Fibroblast of lung (primary cell): Measurements from ENCODE around the gene INPP5A. TPM values are rescaled to one million over a fixed set of nuclear protein-coding genes. Genes with fewer than 3 reads are reported as not detected.

Experiments
- DNase-seq, 2 donors: peaks; one replicate each; pipeline versions ENCODE4 v3.0.0 to v3.0.0-alpha.2; 2010; ENCODE audit warnings: low read depth in 2 of 2
- H2AFZ ChIP-seq: 2 replicates; pipeline ENCODE4 v1.5.1; 2012; ENCODE audit warnings: low read length, control low read depth, inconsistent platforms
- H3K27ac ChIP-seq: 2 replicates; pipeline ENCODE4 v1.5.1; 2011; ENCODE audit warnings: low read length, control low read depth; ENCODE audit not compliant: insufficient read depth
- H3K27me3 ChIP-seq: 2 replicates; pipeline ENCODE4 v1.5.1; 2011; ENCODE audit warnings: mild to moderate bottlenecking, low read length; ENCODE audit not compliant: control insufficient read depth, insufficient read depth
- H3K36me3 ChIP-seq: 2 replicates; pipeline ENCODE4 v1.5.1; 2011; ENCODE audit warnings: low read length; ENCODE audit not compliant: control insufficient read depth, insufficient read depth
- H3K4me1 ChIP-seq: 2 replicates; pipeline ENCODE4 v1.5.1; 2011; ENCODE audit warnings: low read length; ENCODE audit not compliant: control insufficient read depth, insufficient read depth; ENCODE audit errors: extremely low read depth
- H3K4me2 ChIP-seq: 2 replicates; pipeline ENCODE4 v1.5.1; 2011; ENCODE audit warnings: low read length, control low read depth; ENCODE audit not compliant: insufficient read depth; ENCODE audit errors: extremely low read depth
- H3K4me3 ChIP-seq, 4 experiments: fragments of 200-600 bp in 1 of 4; sonication (generic) in 1 of 4; replicated peaks in 1 of 4; 2 replicates each; pipeline ENCODE4 v1.5.1; 2011 to 2016; ENCODE audit warnings: low read length in 4 of 4, low read depth in 3 of 4, mild to moderate bottlenecking in 3 of 4, control low read depth in 2 of 4, inconsistent platforms in 1 of 4, mixed read lengths in 1 of 4; ENCODE audit not compliant: insufficient read depth in 1 of 4; ENCODE audit errors: control extremely low read depth in 1 of 4
- H3K79me2 ChIP-seq: 2 replicates; pipeline ENCODE4 v1.5.1; 2012; ENCODE audit warnings: mild to moderate bottlenecking, low read length, inconsistent platforms; ENCODE audit not compliant: control insufficient read depth, insufficient read depth
- H3K9ac ChIP-seq: 2 replicates; pipeline ENCODE4 v1.5.1; 2011; ENCODE audit warnings: mild to moderate bottlenecking, low read length, control low read depth; ENCODE audit not compliant: insufficient read depth
- H3K9me3 ChIP-seq: 2 replicates; pipeline ENCODE4 v1.5.1; 2012; ENCODE audit warnings: low read depth, low read length; ENCODE audit not compliant: control insufficient read depth, insufficient read depth
- H4K20me1 ChIP-seq: 2 replicates; pipeline ENCODE4 v1.5.1; 2011; ENCODE audit warnings: low read length; ENCODE audit not compliant: control insufficient read depth, insufficient read depth; ENCODE audit errors: extremely low read depth
- CTCF ChIP-seq, 2 donors: IDR thresholded peaks in 1 of 2; conservative IDR thresholded peaks in 1 of 2; 1 replicate in 1 of 2; 2 replicates in 1 of 2; pipeline ENCODE4 v1.5.1; 2011 to 2012; ENCODE audit warnings: low read length in 2 of 2, control low read depth in 1 of 2, inconsistent platforms in 1 of 2, low read depth in 1 of 2, mild to moderate bottlenecking in 1 of 2
- EZH2 ChIP-seq: IDR thresholded peaks from 2 replicates; pipeline ENCODE4 v1.5.1; 2012; ENCODE audit warnings: low read length, control low read depth, mild to moderate bottlenecking; ENCODE audit errors: missing control alignments
- polyA plus RNA-seq, 2 donors: library from polyadenylated mRNA; depleted of rRNA in 1 of 2; stranded (reverse) in 1 of 2; unstranded in 1 of 2; fragments of >200 nt; gene quantifications; 2 replicates each; pipeline ENCODE4 v1.2.1, GENCODE V29; 2011 to 2012; ENCODE audit warnings: missing spikeins in 1 of 2
- total RNA-seq: library from RNA; depleted of rRNA; stranded (reverse); fragments of >200 nt; gene quantifications from 2 replicates; pipeline ENCODE4 v1.2.1, GENCODE V29; 2014

Gene INPP5A
- total and polyA plus RNA-seq, 2 donors (not counting 1 experiment from before 2014, with no cell fraction given): 24.6 to 39.9 TPM

- no peak for TF ChIP-seq EZH2
- TF ChIP-seq CTCF (conservative IDR thresholded peaks at IDR 0.05 in 1 of 2, IDR thresholded peaks at IDR 0.05 in 1 of 2; ENCODE audit: low read depth in 1 of 2, low read length in 2 of 2): no peak
- no peaks in the 10 kb centered on the region for H4K20me1 ChIP-seq
Observed at GRCh38 chr10:132808383-132809231, 271.0 kb downstream of the INPP5A start.

GRCh38 chr10:132809232-132810140, 271.9 kb downstream of the INPP5A start:
- H2AFZ ChIP-seq: no peak overlapping the region
- H3K4me1 ChIP-seq: no peaks in the 10 kb centered on the region
- H4K20me1 ChIP-seq: no peaks in the 10 kb centered on the region
- no peak overlapping the region for H3K4me3 ChIP-seq
- DNase-seq: no peak
- H3K79me2 ChIP-seq: no peaks in the 10 kb centered on the region
- H3K9ac ChIP-seq: no peak overlapping the region
- H3K27me3 ChIP-seq: no peaks in the 10 kb centered on the region
- TF ChIP-seq CTCF (conservative IDR thresholded peaks at IDR 0.05 in 1 of 2, IDR thresholded peaks at IDR 0.05 in 1 of 2; ENCODE audit: low read depth in 1 of 2, low read length in 2 of 2) (no peak), EZH2 (no peak)
- no peaks in the 10 kb centered on the region for H3K36me3 ChIP-seq
- no peak overlapping the region for H3K4me2 ChIP-seq
- H3K9me3 ChIP-seq: no peaks in the 10 kb centered on the region
- no peak overlapping the region for H3K27ac ChIP-seq

More at GRCh38 chr10:132808383-132809231, 271.0 kb downstream of the INPP5A start:
- H3K4me3 ChIP-seq: no peak overlapping the region
- no peak overlapping the region for H3K4me2 ChIP-seq
- no peaks in the 10 kb centered on the region for H3K79me2 ChIP-seq
- H3K4me1 ChIP-seq: no peaks in the 10 kb centered on the region
- no peak overlapping the region for H2AFZ ChIP-seq
- H3K36me3 ChIP-seq: no peaks in the 10 kb centered on the region
- no peaks in the 10 kb centered on the region for H3K27me3 ChIP-seq
- no peaks in the 10 kb centered on the region for H3K9me3 ChIP-seq
- H3K27ac ChIP-seq: no peak overlapping the region
- H3K9ac ChIP-seq: no peak overlapping the region
- no peak for DNase-seq
